Large intestine (tissue), 12 donors: ENCODE results near the gene CPNE4. TPM values are rescaled to one million over a fixed set of nuclear protein-coding genes. Genes with fewer than 3 reads are reported as not detected.

Source experiments
- DNase-seq, 2 donors: peaks; one replicate each; pipeline versions ENCODE4 v3.0.0 to v3.0.0-alpha.2; 2013
- H3K27ac ChIP-seq: one replicate; pipeline ENCODE4 v1.5.1; 2013; ENCODE audit warnings: low read length
- H3K27me3 ChIP-seq: 2 replicates; pipeline ENCODE4 v1.6.1; 2013; ENCODE audit warnings: low read length; ENCODE audit not compliant: control insufficient read depth, insufficient read depth
- H3K36me3 ChIP-seq: 2 replicates; pipeline ENCODE4 v1.6.1; 2013; ENCODE audit warnings: low read length; ENCODE audit not compliant: control insufficient read depth, insufficient read depth
- H3K4me1 ChIP-seq: one replicate; pipeline ENCODE4 v1.6.1; 2013; ENCODE audit warnings: low read length; ENCODE audit not compliant: control insufficient read depth, insufficient read depth
- H3K4me3 ChIP-seq: one replicate; pipeline ENCODE4 v1.5.1; 2013; ENCODE audit warnings: low read length
- H3K9me3 ChIP-seq: one replicate; pipeline ENCODE4 v1.6.1; 2013; ENCODE audit warnings: mild to moderate bottlenecking, low read depth, low read length, moderate library complexity; ENCODE audit not compliant: control insufficient read depth
- WGBS: methylation state at CpG from one replicate; pipeline ENCODE4 v1.1.5; 2013; ENCODE audit warnings: low lambda C conversion rate; ENCODE audit not compliant: insufficient coverage; 5-methylcytosine and 5-hydroxymethylcytosine counted together
- long read RNA-seq, 11 donors: transcript quantifications; one replicate each; lab custom pipeline, GENCODE V29; 2026
- polyA plus RNA-seq: library from polyadenylated mRNA; unstranded; fragments of 120-200 nt; gene quantifications from one replicate; pipeline ENCODE4 v1.2.1, GENCODE V29; 2013

CPNE4 gene
- polyA plus RNA-seq, result 2.9 TPM
- long read RNA-seq, donor 1, result 0 reads
- long read RNA-seq, donor 2, result 0 reads
- long read RNA-seq, donor 3, result 0 reads
- long read RNA-seq, donor 4, result 0 reads
- long read RNA-seq, donor 5, partial matches to known transcripts, result 0 of 1 reads
- long read RNA-seq, donor 5, other reads (novel, unspliced or antisense), result 0 of 1 reads
- long read RNA-seq, donor 6, result 0 reads
- long read RNA-seq, donor 7, result 0 reads
- long read RNA-seq, donor 8, result 0 reads
- long read RNA-seq, donor 9, full-length matches to known transcripts, result 2 of 2 reads
- long read RNA-seq, donor 9, partial matches to known transcripts, result 0 of 2 reads
- long read RNA-seq, donor 9, other reads (novel, unspliced or antisense), result 0 of 2 reads
- long read RNA-seq, donor 10, full-length matches to known transcripts, result 1 of 1 reads
- long read RNA-seq, donor 10, partial matches to known transcripts, result 0 of 1 reads
- long read RNA-seq, donor 10, other reads (novel, unspliced or antisense), result 0 of 1 reads
- long read RNA-seq, donor 11, result 0 reads

DNA sequence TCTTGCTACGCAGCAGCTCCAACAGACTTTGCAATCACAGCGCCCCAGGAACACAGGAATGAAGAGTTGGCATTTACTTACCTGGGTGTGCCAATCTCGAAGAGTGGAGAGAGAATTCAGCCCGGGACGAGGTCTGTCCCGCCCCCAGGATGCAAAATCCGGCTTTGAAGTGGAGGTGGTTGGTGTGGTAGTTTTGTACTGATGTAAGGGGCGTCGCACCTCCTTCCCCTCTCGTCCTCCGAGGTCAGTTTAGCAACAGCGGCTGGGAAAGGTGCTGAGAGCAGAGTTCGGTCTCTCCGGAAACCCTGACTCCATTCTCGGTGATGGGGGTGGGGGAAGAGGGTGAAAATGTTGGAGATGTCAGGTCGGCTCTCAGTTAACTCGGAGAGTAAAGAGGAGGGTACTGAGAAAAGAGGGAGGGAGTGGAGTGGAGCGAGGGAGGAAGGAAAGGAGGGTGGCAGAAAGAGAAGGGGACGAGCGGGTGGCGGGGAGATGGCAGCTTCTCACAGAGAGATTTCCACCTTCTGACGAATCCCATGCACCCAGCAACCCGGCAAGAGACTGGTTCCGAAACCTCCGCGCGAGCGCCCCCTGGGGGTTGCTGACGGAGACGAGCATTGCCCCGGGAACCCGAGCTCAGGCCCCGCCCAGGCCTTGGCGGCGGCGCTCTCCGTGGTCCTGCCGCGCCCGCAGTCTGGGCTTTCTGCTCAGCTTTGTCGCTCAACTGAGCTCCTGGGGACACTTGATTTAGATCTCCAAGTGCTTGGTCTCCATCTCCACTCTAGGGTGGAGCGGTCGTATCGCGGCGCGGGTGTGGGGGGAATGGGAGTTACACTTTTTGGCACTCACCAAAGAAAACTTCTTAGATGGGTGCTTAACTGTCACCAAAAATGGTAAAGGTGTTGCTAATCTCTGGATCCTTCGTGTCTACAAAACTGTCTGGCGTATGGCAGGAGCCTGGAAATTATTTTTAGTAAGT, at the start of gene CPNE4:
Gene CPNE4, minus strand, starts transcription at position 529 of the 979 bp plus-strand sequence.
- no peaks in the 10 kb centered on the region for H3K9me3 ChIP-seq
- 0% methylated on average over 2 of the region's 49 CpGs for WGBS
- DNase-seq, result peak; percentile 48 to 63
- H3K27ac ChIP-seq, result no peak within 1 kb of the TSS
- no peaks in the 10 kb centered on the region for H3K36me3 ChIP-seq
- H3K27me3 ChIP-seq, result peaks cover 34% of the 10 kb centered on the region
- peak within 1 kb of the TSS; percentile 3 for H3K4me3 ChIP-seq
- H3K4me1 ChIP-seq, result no peaks in the 10 kb centered on the region

DNA sequence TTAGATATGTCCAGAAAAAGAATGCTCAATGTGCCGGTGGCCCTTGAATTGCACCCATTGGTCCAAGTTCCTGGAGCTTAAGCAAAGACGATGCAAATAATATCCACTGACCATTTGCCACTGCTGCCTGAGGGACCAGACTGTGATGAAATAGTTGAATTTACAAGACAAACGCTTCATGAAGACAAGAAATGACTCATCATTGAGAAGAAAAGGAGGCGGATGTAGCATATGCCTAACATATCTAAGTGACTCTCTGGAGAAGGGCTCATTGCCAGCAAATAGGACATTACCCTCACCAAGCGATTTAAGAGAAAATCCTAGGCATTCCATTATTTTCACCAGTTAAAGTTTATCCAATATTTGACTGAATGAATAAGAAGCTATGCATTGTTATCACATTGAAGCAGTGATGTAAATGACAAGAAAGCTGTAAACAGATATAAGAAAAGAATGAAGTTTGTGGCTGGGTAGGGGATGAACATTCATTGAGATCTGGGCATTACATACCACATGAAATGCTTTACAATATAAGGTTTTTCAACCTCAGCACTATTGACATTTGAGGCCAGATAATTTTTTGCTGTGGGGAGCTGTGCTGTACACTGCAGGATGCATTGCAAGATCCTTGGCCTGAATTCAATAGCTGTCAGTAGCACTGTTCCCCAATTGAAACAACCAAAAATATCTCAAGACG, 48.9 kb upstream of the CPNE4 start:
- no peak for DNase-seq
- H3K4me1 ChIP-seq, result no peaks in the 10 kb centered on the region
- H3K36me3 ChIP-seq, result no peaks in the 10 kb centered on the region
- H3K27me3 ChIP-seq, result no peaks in the 10 kb centered on the region
- no peak overlapping the region for H3K4me3 ChIP-seq
- WGBS, result no CpG with 5 or more reads among the region's 6 CpGs
- no peaks in the 10 kb centered on the region for H3K9me3 ChIP-seq
- H3K27ac ChIP-seq, result no peak overlapping the region

DNA sequence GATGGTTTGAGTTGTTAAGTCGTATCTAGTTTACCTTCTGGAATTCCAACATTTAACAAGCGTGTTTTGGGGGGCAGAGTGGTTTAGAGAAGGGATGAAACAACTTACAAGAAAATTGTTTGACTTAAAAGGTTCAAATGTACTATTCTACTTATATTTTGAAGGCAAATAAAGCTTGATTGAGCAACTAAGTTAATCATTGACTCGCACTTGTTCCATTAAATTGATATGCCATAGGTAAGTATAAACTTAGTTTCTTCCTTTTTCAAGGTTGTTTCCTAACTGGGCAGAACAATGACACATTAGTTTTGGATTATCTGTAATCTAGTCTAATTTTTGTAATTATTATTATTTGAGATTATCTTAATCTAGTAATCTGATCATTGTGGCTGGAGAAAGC, 48.3 kb upstream of the CPNE4 start:
- WGBS, result 80% methylated on average over 1 of the region's 3 CpGs
- no peak for DNase-seq
- no peaks in the 10 kb centered on the region for H3K4me1 ChIP-seq
- H3K9me3 ChIP-seq, result no peaks in the 10 kb centered on the region
- no peak overlapping the region for H3K4me3 ChIP-seq
- H3K27me3 ChIP-seq, result no peaks in the 10 kb centered on the region
- H3K27ac ChIP-seq, result no peak overlapping the region
- H3K36me3 ChIP-seq, result no peaks in the 10 kb centered on the region

DNA sequence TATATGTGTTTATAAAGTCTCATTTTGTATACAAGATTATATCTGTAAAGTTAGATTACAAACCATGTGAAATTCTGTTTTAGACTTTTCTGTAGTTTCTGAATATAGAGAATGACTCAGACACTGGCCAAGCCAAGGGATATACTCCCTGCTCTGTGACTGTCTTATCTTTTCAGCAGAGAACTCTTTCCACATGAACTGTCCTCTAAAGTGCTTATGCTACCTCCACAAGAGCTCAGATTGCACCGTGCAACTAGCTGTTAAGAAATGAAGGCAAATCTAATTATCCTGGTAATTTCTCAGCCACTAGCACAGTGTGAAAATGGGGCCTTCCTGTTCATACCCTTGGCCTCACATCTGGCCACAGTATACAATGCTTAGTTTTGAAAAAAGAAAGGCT, 44.3 kb upstream of the CPNE4 start:
- DNase-seq, result no peak
- H3K27me3 ChIP-seq, result no peaks in the 10 kb centered on the region
- H3K27ac ChIP-seq, result no peak overlapping the region
- no peaks in the 10 kb centered on the region for H3K36me3 ChIP-seq
- no peaks in the 10 kb centered on the region for H3K4me1 ChIP-seq
- H3K4me3 ChIP-seq, result no peak overlapping the region
- no peaks in the 10 kb centered on the region for H3K9me3 ChIP-seq
- no CpG with 5 or more reads among the region's 1 CpG for WGBS

DNA sequence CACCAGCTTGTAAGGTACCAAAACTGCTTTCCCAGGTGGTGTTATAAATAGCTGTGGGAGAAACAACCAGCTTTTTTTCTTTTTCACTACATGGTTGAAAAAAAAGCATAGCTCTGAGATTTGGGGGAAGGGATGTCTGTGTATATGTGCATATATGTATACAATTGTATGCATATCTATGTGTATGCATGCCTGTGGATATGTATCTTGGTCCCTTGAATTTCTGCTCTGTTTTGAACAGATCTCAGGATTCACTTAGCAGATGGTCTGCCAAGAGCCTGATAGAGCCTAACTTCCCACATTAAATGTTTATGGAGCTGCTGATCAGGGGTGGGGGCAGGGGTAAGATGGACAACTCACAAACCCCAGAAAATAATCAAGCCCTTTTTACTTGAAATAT, 39.0 kb upstream of the CPNE4 start:
- no peak overlapping the region for H3K27ac ChIP-seq
- H3K4me1 ChIP-seq, result no peaks in the 10 kb centered on the region
- no peaks in the 10 kb centered on the region for H3K27me3 ChIP-seq
- no peak for DNase-seq
- H3K9me3 ChIP-seq, result no peaks in the 10 kb centered on the region
- H3K36me3 ChIP-seq, result no peaks in the 10 kb centered on the region
- H3K4me3 ChIP-seq, result no peak overlapping the region

DNA sequence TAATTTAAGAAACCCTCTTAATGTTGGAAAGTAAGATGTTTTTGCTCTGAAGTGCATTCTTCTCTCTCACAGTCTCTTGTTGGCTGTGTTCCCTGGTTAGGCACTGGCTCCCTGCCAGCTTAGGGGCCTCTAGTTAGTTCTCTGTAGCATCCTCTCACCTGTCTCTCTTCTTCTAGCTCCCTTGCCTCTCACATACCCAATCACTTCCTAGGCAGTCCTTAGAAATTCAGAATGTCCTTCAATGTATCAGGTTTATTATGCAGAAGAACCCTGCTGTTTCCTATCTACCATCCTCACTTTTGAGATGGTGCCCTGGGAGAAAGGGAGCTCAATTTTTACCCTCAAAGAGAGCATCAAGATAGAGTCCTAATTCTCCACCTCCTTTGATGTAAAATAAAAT, 36.2 kb upstream of the CPNE4 start:
- Histone ChIP-seq H3K27me3 (no peaks in the 10 kb centered on the region), H3K36me3 (no peaks in the 10 kb centered on the region)
- DNase-seq, result no peak

DNA sequence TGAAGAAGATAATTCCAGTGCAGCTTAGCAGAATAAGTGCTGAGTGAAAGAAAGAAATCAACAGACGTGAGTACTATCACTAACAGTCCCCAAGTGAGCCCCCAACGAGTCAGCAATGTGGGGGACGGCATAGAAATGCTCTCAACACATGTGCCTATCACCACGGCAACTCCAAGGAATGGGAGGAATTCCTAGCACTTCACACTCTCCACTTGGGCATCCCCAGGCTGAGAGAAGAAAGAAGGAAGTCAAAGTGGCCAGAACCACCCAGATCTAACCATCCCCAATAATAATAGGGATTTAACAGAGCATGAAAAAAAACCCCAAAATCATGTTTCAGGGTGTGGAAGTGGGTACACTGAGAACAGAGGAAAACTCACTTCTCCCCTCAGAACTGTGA, 29.3 kb upstream of the CPNE4 start:
- H3K27ac ChIP-seq, result no peak overlapping the region
- H3K4me1 ChIP-seq, result no peaks in the 10 kb centered on the region
- no peaks in the 10 kb centered on the region for H3K9me3 ChIP-seq
- H3K27me3 ChIP-seq, result no peaks in the 10 kb centered on the region
- H3K4me3 ChIP-seq, result no peak overlapping the region
- no CpG with 5 or more reads among the region's 4 CpGs for WGBS
- no peak for DNase-seq
- no peaks in the 10 kb centered on the region for H3K36me3 ChIP-seq

More for the DNA sequence above, 36.2 kb upstream of the CPNE4 start:
- Histone ChIP-seq H3K9me3 (no peaks in the 10 kb centered on the region), H3K27ac (no peak overlapping the region), H3K4me1 (no peaks in the 10 kb centered on the region), H3K4me3 (no peak overlapping the region)

DNA sequence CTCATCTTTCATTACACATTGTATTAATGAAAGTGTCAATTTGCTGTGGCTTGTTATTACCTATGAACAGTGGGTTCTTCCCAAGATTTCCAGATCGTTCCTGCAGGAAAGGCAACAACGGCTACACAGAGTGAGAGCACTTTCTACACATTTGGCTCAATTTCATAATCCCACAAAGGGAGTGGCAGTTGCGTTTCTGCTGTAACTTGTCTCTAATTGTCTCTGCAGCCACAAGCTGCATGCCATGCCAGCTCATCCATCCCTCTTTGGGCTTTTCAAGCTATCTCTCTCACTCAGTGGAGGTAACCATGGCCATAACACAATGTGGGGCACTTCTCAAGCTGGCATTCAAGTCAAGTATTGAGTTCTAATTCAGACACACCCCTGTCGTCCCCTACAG, 27.7 kb upstream of the CPNE4 start:
- H3K36me3 ChIP-seq, result no peaks in the 10 kb centered on the region
- no peak overlapping the region for H3K4me3 ChIP-seq
- WGBS, result 100% methylated on average over 1 of the region's 4 CpGs
- H3K27me3 ChIP-seq, result no peaks in the 10 kb centered on the region
- H3K4me1 ChIP-seq, result no peaks in the 10 kb centered on the region
- H3K9me3 ChIP-seq, result no peaks in the 10 kb centered on the region
- H3K27ac ChIP-seq, result no peak overlapping the region
- DNase-seq, result no peak

DNA sequence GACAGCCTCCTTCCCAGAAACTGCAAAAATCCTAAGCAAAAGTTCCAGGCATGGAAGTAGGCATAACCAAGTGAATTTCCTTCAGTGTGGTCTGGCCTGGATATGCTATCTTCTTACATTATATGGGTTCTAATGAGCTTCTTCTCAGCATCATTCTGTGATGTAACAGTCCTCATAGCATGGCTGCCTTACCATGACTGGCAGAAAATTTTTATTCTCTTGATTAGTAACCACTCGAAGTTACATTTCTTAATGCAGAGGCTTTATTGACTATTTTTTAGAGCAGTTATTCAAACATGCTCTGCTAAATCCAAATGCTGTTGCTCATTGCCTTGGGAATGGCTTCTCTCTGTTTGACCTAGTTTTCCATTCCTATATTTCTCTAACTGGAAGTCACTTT, 21.1 kb upstream of the CPNE4 start:
- no peak overlapping the region for H3K4me3 ChIP-seq
- H3K4me1 ChIP-seq, result no peaks in the 10 kb centered on the region
- H3K9me3 ChIP-seq, result no peaks in the 10 kb centered on the region
- no peak overlapping the region for H3K27ac ChIP-seq
- H3K36me3 ChIP-seq, result no peaks in the 10 kb centered on the region
- no peaks in the 10 kb centered on the region for H3K27me3 ChIP-seq
- no peak for DNase-seq
- WGBS, result no CpG with 5 or more reads among the region's 1 CpG

DNA sequence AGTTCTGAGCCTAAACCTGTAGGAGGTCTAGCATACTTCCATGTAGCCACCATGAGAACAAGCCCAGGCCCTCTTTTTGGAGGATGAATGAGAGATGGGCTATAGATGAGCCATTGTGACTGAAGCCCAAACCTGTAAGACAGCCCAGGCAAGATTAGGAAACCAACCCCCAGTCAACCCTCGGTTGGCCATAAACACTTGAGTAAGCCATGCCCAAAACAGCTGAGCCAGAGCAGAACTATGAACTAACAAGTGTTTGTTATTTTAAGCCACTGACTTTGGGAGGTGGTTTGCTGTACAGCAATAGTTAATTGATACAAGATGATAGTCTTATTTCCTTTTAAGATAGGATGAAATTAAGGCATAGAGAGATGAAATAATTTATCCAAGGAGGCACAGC, 12.4 kb upstream of the CPNE4 start:
- Histone ChIP-seq H3K27me3 (no peaks in the 10 kb centered on the region), H3K9me3 (no peaks in the 10 kb centered on the region), H3K4me1 (no peaks in the 10 kb centered on the region), H3K4me3 (no peak overlapping the region), H3K36me3 (no peaks in the 10 kb centered on the region), H3K27ac (no peak overlapping the region)
- no CpG with 5 or more reads among the region's 1 CpG for WGBS
- DNase-seq, result no peak
